CD14-positive monocyte (primary cell): ENCODE data around the gene MPPED1. TPM values are rescaled to one million over a fixed set of nuclear protein-coding genes. Genes with fewer than 3 reads are reported as not detected.

ENCODE experiments used
- DNase-seq, 3 donors: peaks; one replicate each; pipeline ENCODE4 v3.0.0-alpha.2; 2011 to 2022
- H2AFZ ChIP-seq: 2 replicates; pipeline ENCODE4 v1.6.0; 2012; ENCODE audit warnings: mild to moderate bottlenecking, low read depth, low read length, inconsistent platforms; ENCODE audit not compliant: insufficient read depth, poor library complexity, severe bottlenecking
- H3K27ac ChIP-seq, 2 donors: 1 replicate in 1 of 2; 2 replicates in 1 of 2; pipeline ENCODE4 v1.5.1; 2012 to 2013; ENCODE audit warnings: low read length in 2 of 2, control low read depth in 1 of 2, inconsistent platforms in 1 of 2, low read depth in 1 of 2, mild to moderate bottlenecking in 1 of 2
- H3K27me3 ChIP-seq, 2 donors: one replicate each; pipeline versions ENCODE4 v1.6.0 to v1.6.1; 2011 to 2013; ENCODE audit warnings: low read length in 2 of 2; ENCODE audit not compliant: control insufficient read depth in 2 of 2, insufficient read depth in 2 of 2
- H3K36me3 ChIP-seq, 2 donors: replicated peaks in 1 of 2; 1 replicate in 1 of 2; 2 replicates in 1 of 2; pipeline versions ENCODE4 v1.5.1 to v1.6.1; 2012 to 2013; ENCODE audit warnings: low read length in 2 of 2, control low read depth in 1 of 2, inconsistent platforms in 1 of 2, mild to moderate bottlenecking in 1 of 2; ENCODE audit not compliant: insufficient read depth in 2 of 2, control insufficient read depth in 1 of 2
- H3K4me1 ChIP-seq, 2 donors: 1 replicate in 1 of 2; 2 replicates in 1 of 2; pipeline versions ENCODE4 v1.5.1 to v1.6.1; 2012 to 2013; ENCODE audit warnings: low read length in 2 of 2, control low read depth in 1 of 2, inconsistent platforms in 1 of 2, mild to moderate bottlenecking in 1 of 2, moderate library complexity in 1 of 2; ENCODE audit not compliant: insufficient read depth in 2 of 2, control insufficient read depth in 1 of 2
- H3K4me2 ChIP-seq: replicated peaks from 2 replicates; pipeline ENCODE3; 2012; ENCODE audit warnings: low read length, moderate library complexity, mild to moderate bottlenecking; ENCODE audit not compliant: poor library complexity, severe bottlenecking; ENCODE audit errors: extremely low read depth
- H3K4me3 ChIP-seq, 3 experiments: fragments of 200-600 bp in 1 of 3; sonication (generic) in 1 of 3; replicated peaks in 1 of 3; 1 replicate in 2 of 3; 2 replicates in 1 of 3; pipeline ENCODE4 v1.5.1; 2011 to 2013; ENCODE audit warnings: low read length in 3 of 3, mild to moderate bottlenecking in 3 of 3, control low read depth in 2 of 3, low read depth in 2 of 3, inconsistent platforms in 1 of 3, moderate library complexity in 1 of 3
- H3K79me2 ChIP-seq: 2 replicates; pipeline ENCODE4 v1.6.0; 2012; ENCODE audit warnings: mild to moderate bottlenecking, control low read depth, inconsistent platforms, low read length, moderate library complexity; ENCODE audit not compliant: insufficient read depth
- H3K9ac ChIP-seq: 2 replicates; pipeline ENCODE4 v1.6.0; 2017; ENCODE audit warnings: low read length, mild to moderate bottlenecking; ENCODE audit not compliant: insufficient read depth, poor library complexity, severe bottlenecking
- H3K9me3 ChIP-seq, 2 donors: replicated peaks in 1 of 2; 1 replicate in 1 of 2; 2 replicates in 1 of 2; pipeline versions ENCODE4 v1.5.1 to v1.6.1; 2012 to 2013; ENCODE audit warnings: low read length in 2 of 2, control low read depth in 1 of 2; ENCODE audit not compliant: control insufficient read depth in 1 of 2, insufficient read depth in 1 of 2
- H4K20me1 ChIP-seq: 2 replicates; pipeline ENCODE4 v1.6.0; 2012; ENCODE audit warnings: mild to moderate bottlenecking, low read length, control low read depth, moderate library complexity; ENCODE audit not compliant: insufficient read depth
- H3K27ac Mint-ChIP-seq, 7 donors: one replicate each; pipeline ENCODE4 v1.8.0; 2020; ENCODE audit warnings: mild to moderate bottlenecking in 7 of 7, mixed read lengths in 7 of 7, moderate library complexity in 6 of 7, inconsistent platforms in 2 of 7
- H3K27me3 Mint-ChIP-seq, 3 donors: one replicate each; pipeline ENCODE4 v1.8.0; 2021 to 2022; ENCODE audit warnings: low read depth in 3 of 3, mild to moderate bottlenecking in 3 of 3, mixed read lengths in 3 of 3, moderate library complexity in 3 of 3, inconsistent platforms in 1 of 3
- H3K36me3 Mint-ChIP-seq, 2 donors: one replicate each; pipeline ENCODE4 v1.8.0; 2020; ENCODE audit warnings: mixed read lengths in 2 of 2, inconsistent platforms in 1 of 2, mild to moderate bottlenecking in 1 of 2
- H3K4me1 Mint-ChIP-seq: one replicate; pipeline ENCODE4 v1.8.0; 2020; ENCODE audit warnings: mild to moderate bottlenecking, mixed read lengths
- H3K4me3 Mint-ChIP-seq, 2 donors: one replicate each; pipeline ENCODE4 v1.8.0; 2020; ENCODE audit warnings: mild to moderate bottlenecking in 2 of 2, mixed read lengths in 2 of 2, moderate library complexity in 1 of 2
- H3K9me3 Mint-ChIP-seq, 7 donors: one replicate each; pipeline ENCODE4 v1.8.0; 2020 to 2022; ENCODE audit warnings: mixed read lengths in 7 of 7, mild to moderate bottlenecking in 6 of 7, moderate library complexity in 6 of 7, inconsistent platforms in 2 of 7
- WGBS: methylation state at CpG from one replicate; pipeline ENCODE4 v1.1.5; 2013; ENCODE audit warnings: missing lambda C conversion rate; ENCODE audit not compliant: insufficient coverage; 5-methylcytosine and 5-hydroxymethylcytosine counted together
- intact Hi-C, 2 donors: fragments of 100-400 bp; cut with micrococcal nuclease; formaldehyde crosslinking; loops; one replicate each; pipeline versions ENCODE4 v1.15.0 to v1.15.1; 2023
- polyA plus RNA-seq, 3 donors: library from polyadenylated mRNA; depleted of rRNA in 1 of 3; unstranded in 2 of 3; stranded (reverse) in 1 of 3; fragments of 300-500 nt in 2 of 3; fragments of >200 nt in 1 of 3; fragmentation: Illumina TruSeq in 2 of 3; gene quantifications; 1 replicate in 2 of 3; 2 replicates in 1 of 3; pipeline ENCODE4 v1.2.3, GENCODE V29; 2012 to 2021
- TF ChIP-seq, protein P1 (sequence below): fragments of 200-600 bp; IDR thresholded peaks from one replicate; pipeline ENCODE4 v1.8.0; 2022; ENCODE audit warnings: antibody characterized with exemption, mild to moderate bottlenecking

MPPED1 gene
- polyA plus RNA-seq, 3 donors = not detected

DNA sequence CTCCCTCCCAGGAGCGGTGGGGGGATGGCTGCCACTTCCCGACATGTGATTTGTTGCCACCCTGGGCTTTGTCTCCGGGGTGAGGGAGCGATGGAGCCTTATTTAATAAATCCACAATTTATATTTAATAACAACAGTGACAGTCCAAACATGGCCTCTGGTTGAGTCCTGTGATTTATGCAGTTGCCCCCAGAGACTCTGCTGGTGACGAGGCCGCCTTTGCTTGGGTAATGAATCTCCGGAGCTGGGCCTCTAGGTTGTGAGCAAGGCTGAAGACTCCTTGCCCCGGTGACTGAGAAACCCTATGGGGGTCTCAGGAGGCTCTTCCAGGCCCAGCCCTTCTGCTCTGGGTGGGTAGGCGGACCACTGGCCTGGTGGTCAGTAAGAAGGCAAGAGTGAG is 16.7 kb downstream of the MPPED1 start:
- no peaks in the 10 kb centered on the region for H3K79me2 ChIP-seq
- 97% methylated on average over 5 of the region's 9 CpGs for WGBS
- no peak overlapping the region for H3K4me3 ChIP-seq
- H4K20me1 ChIP-seq = no peaks in the 10 kb centered on the region
- H3K27ac Mint-ChIP-seq = no peak overlapping the region
- H3K27me3 Mint-ChIP-seq = peaks cover 14 to 21% (median 15%) of the 10 kb centered on the region in 3 donors
- H3K9ac ChIP-seq = no peak overlapping the region
- TF ChIP-seq, protein P1, sequence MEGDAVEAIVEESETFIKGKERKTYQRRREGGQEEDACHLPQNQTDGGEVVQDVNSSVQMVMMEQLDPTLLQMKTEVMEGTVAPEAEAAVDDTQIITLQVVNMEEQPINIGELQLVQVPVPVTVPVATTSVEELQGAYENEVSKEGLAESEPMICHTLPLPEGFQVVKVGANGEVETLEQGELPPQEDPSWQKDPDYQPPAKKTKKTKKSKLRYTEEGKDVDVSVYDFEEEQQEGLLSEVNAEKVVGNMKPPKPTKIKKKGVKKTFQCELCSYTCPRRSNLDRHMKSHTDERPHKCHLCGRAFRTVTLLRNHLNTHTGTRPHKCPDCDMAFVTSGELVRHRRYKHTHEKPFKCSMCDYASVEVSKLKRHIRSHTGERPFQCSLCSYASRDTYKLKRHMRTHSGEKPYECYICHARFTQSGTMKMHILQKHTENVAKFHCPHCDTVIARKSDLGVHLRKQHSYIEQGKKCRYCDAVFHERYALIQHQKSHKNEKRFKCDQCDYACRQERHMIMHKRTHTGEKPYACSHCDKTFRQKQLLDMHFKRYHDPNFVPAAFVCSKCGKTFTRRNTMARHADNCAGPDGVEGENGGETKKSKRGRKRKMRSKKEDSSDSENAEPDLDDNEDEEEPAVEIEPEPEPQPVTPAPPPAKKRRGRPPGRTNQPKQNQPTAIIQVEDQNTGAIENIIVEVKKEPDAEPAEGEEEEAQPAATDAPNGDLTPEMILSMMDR = no peak
- no peak overlapping the region for H3K4me2 ChIP-seq
- no peaks in the 10 kb centered on the region for H3K9me3 ChIP-seq
- DNase-seq = no peak
- no peaks in the 10 kb centered on the region for H3K36me3 Mint-ChIP-seq
- H3K4me1 ChIP-seq = no peaks in the 10 kb centered on the region
- H2AFZ ChIP-seq = no peak overlapping the region
- H3K27ac ChIP-seq = no peak overlapping the region
- no peaks in the 10 kb centered on the region for H3K36me3 ChIP-seq
- H3K27me3 ChIP-seq = peaks cover 0 to 5% of the 10 kb centered on the region in 2 donors
- no peaks in the 10 kb centered on the region for H3K9me3 Mint-ChIP-seq
- no peaks in the 10 kb centered on the region for H3K4me1 Mint-ChIP-seq
- H3K4me3 Mint-ChIP-seq = no peak overlapping the region
- intact Hi-C loops = no loop called here

- Mint-ChIP-seq H3K36me3 (no peaks in the 10 kb centered on the region), H3K9me3 (no peaks in the 10 kb centered on the region), H3K4me3 (no peak overlapping the region), H3K4me1 (no peaks in the 10 kb centered on the region), H3K27ac (no peak overlapping the region), H3K27me3 (peaks cover 14 to 21% (median 18%) of the 10 kb centered on the region in 3 donors)
- Histone ChIP-seq H4K20me1 (no peaks in the 10 kb centered on the region), H3K36me3 (no peaks in the 10 kb centered on the region), H2AFZ (no peak overlapping the region), H3K4me3 (no peak overlapping the region), H3K9me3 (no peaks in the 10 kb centered on the region), H3K4me2 (no peak overlapping the region), H3K79me2 (no peaks in the 10 kb centered on the region), H3K27me3 (peaks cover 0 to 5% of the 10 kb centered on the region in 2 donors), H3K27ac (no peak overlapping the region), H3K9ac (no peak overlapping the region), H3K4me1 (no peaks in the 10 kb centered on the region)
- WGBS = 90% methylated on average over 3 of the region's 5 CpGs
- DNase-seq = no peak
- intact Hi-C loops = no loop called here
- TF ChIP-seq, protein P1 = no peak
Observed at GRCh38 chr22:43429426-43429825, 17.6 kb downstream of the MPPED1 start.
